WERI-Rb-1 (cell line): Measurements from ENCODE around the gene PSKH1.

Experiments used
- DNase-seq: peaks from one replicate; pipeline ENCODE4 v3.0.0-alpha.2; 2020
- H3K27ac ChIP-seq: fragments of 250-450 bp; sonication (Bioruptor Pico); 2 replicates; pipeline ENCODE4 v1.5.1; 2020; ENCODE audit warnings: mild to moderate bottlenecking, moderate library complexity
- H3K27me3 ChIP-seq: fragments of 250-450 bp; sonication (Bioruptor Pico); 2 replicates; pipeline ENCODE4 v1.5.1; 2021; ENCODE audit warnings: mild to moderate bottlenecking, low read depth, moderate library complexity; ENCODE audit not compliant: insufficient read depth, severe bottlenecking
- H3K36me3 ChIP-seq: fragments of 250-450 bp; sonication (Bioruptor Pico); 2 replicates; pipeline ENCODE4 v1.5.1; 2020; ENCODE audit warnings: mild to moderate bottlenecking, moderate library complexity
- H3K4me3 ChIP-seq: 2 replicates; pipeline ENCODE4 v1.5.1; 2011; ENCODE audit warnings: low read depth, mild to moderate bottlenecking, control low read depth, low read length
- H3K9me3 ChIP-seq: fragments of 250-450 bp; sonication (Bioruptor Pico); 2 replicates; pipeline ENCODE4 v1.5.1; 2021; ENCODE audit warnings: mild to moderate bottlenecking, moderate library complexity; ENCODE audit not compliant: severe bottlenecking
- TF ChIP-seq, protein P1 (sequence below): IDR thresholded peaks from 2 replicates; pipeline ENCODE4 v1.5.1; 2011; ENCODE audit warnings: low read depth, mild to moderate bottlenecking, control low read depth, inconsistent platforms, low read length

Gene PSKH1

DNA sequence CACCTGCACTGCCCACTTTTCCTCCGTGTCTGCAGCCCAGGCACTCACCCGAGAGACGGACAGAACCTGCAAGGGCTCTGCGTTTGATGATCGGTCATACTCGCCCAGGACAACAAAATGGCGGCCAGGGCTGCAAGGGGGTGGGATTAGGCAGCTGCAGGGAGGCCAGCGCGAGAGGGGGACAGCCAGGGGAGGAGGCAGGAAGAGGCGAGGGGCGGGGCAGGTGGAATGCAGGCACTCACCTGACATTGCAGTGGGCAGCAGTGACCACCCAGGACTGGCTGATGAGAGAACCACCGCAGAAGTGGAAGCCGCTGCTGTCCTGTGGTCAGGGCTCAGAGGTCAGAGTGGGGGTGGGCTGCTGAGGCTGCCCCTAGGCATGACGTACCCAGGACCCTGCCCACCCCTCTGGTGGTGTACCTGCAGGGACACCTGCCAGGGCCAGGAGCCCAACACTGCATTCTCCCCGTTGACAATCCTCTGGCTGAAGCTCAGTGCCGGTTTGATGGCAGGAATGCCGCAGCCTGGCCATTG lies 37.7 kb downstream of the PSKH1 start:
- TF ChIP-seq, protein P1, sequence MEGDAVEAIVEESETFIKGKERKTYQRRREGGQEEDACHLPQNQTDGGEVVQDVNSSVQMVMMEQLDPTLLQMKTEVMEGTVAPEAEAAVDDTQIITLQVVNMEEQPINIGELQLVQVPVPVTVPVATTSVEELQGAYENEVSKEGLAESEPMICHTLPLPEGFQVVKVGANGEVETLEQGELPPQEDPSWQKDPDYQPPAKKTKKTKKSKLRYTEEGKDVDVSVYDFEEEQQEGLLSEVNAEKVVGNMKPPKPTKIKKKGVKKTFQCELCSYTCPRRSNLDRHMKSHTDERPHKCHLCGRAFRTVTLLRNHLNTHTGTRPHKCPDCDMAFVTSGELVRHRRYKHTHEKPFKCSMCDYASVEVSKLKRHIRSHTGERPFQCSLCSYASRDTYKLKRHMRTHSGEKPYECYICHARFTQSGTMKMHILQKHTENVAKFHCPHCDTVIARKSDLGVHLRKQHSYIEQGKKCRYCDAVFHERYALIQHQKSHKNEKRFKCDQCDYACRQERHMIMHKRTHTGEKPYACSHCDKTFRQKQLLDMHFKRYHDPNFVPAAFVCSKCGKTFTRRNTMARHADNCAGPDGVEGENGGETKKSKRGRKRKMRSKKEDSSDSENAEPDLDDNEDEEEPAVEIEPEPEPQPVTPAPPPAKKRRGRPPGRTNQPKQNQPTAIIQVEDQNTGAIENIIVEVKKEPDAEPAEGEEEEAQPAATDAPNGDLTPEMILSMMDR = no peak
- no peak overlapping the region for H3K4me3 ChIP-seq
- DNase-seq = no peak
- H3K36me3 ChIP-seq = peaks cover 4% of the 10 kb centered on the region
- no peak overlapping the region for H3K27ac ChIP-seq
- no peaks in the 10 kb centered on the region for H3K27me3 ChIP-seq
- no peaks in the 10 kb centered on the region for H3K9me3 ChIP-seq

DNA sequence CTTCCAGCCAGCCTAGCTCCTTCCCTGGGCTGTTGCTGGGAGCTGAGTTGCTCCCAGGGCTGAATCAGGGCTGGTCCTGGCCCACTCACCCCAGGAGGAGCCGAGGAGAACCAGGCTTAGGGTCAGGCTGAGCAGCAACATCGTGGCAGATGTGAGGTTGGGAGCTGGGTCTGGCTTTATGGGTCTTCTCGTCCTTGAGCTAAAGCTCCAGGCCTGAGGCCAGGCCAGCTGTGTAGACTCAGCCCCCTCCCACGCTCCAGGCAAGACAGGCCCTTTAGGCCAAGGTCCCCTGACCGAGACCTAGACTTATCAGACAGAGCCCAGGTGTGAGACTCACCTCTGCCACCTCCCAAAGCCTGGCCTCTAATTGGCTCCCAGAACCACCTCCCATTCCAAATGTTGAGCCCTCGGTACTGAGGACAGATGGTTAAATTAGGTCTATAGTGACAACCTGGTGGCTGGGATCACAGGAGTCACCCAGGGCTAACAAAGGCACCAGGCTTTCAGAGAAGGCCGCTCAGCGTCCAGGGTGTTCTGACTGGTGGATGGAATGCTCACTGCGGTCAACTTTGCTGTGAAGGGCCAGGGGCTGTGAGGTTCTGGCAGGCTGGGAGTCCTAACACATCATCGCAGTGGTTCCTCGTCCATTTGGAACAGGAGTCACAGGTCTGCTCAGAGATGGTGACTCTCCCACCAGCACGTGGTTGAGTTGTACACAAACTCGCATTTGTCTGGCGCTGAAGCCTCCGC lies 38.8 kb downstream of the PSKH1 start, which contains the start of gene CTRL:
CTRL (minus strand) TSS at position 151 of the 750 bp plus-strand sequence; CDS start at position 141, 10 bp downstream.
- TF ChIP-seq, protein P1 = peak; percentile 31
- DNase-seq = no peak
- Histone ChIP-seq H3K36me3 (peaks cover 4% of the 10 kb centered on the region), H3K9me3 (no peaks in the 10 kb centered on the region), H3K27ac (no peak within 1 kb of the TSS), H3K27me3 (no peaks in the 10 kb centered on the region), H3K4me3 (no peak within 1 kb of the TSS)

DNA sequence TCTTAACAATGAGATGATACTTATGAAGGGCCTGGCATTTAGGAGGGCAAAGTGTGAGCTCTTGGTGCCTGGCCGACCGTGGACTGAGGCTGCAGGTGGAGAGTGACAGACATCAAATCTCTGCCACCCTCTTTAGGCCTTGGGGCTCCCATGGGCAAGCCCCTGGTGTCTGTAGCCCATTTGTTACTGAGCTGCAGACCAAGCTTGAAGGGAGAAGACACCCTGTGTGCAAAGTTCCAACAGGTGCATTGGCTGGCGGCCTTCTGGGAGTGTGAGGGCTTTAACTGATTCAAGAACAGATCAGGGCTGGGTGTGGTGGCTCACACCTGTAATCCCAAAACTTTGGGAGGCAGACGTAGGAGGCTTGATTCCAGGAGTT lies 39.4 kb downstream of the PSKH1 start:
- H3K9me3 ChIP-seq = no peaks in the 10 kb centered on the region
- H3K4me3 ChIP-seq = no peak overlapping the region
- H3K36me3 ChIP-seq = peaks cover 4% of the 10 kb centered on the region
- DNase-seq = no peak
- H3K27me3 ChIP-seq = no peaks in the 10 kb centered on the region
- TF ChIP-seq, protein P1 = no peak
- H3K27ac ChIP-seq = no peak overlapping the region

DNA sequence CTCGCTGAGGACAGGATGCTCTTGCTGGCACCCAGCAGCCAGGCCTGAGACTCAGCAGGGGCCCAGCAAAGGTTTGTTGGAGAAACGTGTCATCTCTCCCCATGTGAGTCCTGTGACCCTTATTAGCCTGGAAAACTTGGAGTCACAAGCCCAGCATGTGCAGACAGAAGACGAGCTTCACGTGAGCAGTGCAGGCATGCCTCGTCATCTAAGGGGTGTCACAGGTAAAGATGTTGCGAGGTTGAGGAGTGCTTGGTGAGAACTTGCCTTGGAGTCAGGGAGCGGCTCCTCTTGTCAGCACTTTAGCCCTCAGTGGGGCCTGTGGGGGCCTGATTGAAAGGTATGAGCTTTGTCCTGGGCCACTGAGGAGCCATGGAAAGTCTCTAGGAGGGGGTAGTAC lies 40.8 kb downstream of the PSKH1 start:
- Histone ChIP-seq H3K36me3 (no peaks in the 10 kb centered on the region; the same call in 1 of the 2 replicates), H3K27me3 (no peaks in the 10 kb centered on the region), H3K27ac (no peak overlapping the region), H3K4me3 (no peak overlapping the region), H3K9me3 (no peaks in the 10 kb centered on the region)
- TF ChIP-seq, protein P1 = no peak
- no peak for DNase-seq

DNA sequence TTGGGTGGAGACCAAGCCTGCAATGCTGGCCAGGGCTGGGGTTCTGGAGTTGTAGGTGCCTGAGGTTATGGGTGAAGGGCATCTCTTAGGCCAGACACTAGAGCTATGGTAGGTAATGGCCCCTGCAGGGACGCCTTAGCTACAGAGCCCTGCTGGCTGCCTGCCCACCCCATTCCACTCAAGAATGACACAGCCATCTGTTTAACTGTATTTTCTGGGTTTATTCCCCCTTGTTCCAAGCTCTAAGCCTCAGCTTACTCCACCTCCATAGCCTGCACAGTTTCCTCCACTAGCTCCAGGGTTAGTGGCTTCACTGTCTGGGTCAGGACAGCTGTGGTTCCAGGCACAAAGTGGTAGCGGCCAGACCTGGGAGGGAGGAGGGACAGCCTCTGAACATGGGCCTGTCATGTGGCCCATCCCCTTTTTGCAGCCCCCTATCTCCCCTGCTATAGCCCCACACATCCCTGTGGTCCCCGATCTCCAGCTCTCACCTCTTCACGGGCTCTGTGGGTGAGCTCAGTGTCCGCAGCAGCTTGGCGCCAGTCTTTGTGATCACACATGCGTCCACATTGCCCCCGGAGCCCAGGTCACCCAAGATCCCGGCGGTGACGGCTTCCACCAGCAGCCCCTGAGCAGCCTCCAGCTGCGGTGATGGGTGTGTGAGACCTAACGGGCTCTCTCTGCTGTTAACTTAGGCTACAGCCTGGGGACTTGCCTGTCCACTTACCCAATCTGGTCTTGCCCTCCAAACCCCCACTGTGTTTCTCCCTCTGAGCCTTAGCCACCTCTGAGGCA lies 41.4 kb downstream of the PSKH1 start:
- TF ChIP-seq, protein P1 = no peak
- Histone ChIP-seq H3K27ac (no peak overlapping the region), H3K9me3 (no peaks in the 10 kb centered on the region), H3K4me3 (peak overlapping the region; percentile 91), H3K36me3 (no peaks in the 10 kb centered on the region; the same call in 1 of the 2 replicates), H3K27me3 (no peaks in the 10 kb centered on the region)
- no peak for DNase-seq
